Osteoblast (primary cell): ENCODE measurements around the gene PLA2G12B. TPM values are rescaled to one million over a fixed set of nuclear protein-coding genes. Genes with fewer than 3 reads are reported as not detected.
"Not testable (repeated sequence)": the region's sequence is repeated elsewhere in the genome, so short reads cannot be mapped to it uniquely, and the experiment has no call there.

ENCODE experiments used
- DNase-seq: peaks from one replicate; pipeline ENCODE4 v3.0.0; 2011; ENCODE audit warnings: low spot score, mixed read lengths; ENCODE audit not compliant: insufficient read length; ENCODE audit errors: missing footprints
- H2AFZ ChIP-seq: 2 replicates; pipeline ENCODE4 v1.6.0; 2011; ENCODE audit warnings: mild to moderate bottlenecking, low read length
- H3K27ac ChIP-seq: 2 replicates; pipeline ENCODE4 v1.5.1; 2011; ENCODE audit warnings: mild to moderate bottlenecking, low read depth, low read length, moderate library complexity
- H3K27me3 ChIP-seq: 2 replicates; pipeline ENCODE4 v1.6.0; 2012; ENCODE audit warnings: mild to moderate bottlenecking, control low read depth, inconsistent platforms, low read length, moderate library complexity; ENCODE audit not compliant: insufficient read depth
- H3K36me3 ChIP-seq: 2 replicates; pipeline ENCODE4 v1.5.1; 2011; ENCODE audit warnings: mild to moderate bottlenecking, low read length, control low read depth, moderate library complexity; ENCODE audit not compliant: insufficient read depth
- H3K4me1 ChIP-seq: 2 replicates; pipeline ENCODE4 v1.5.1; 2011; ENCODE audit warnings: mild to moderate bottlenecking, low read length, control low read depth, moderate library complexity; ENCODE audit not compliant: insufficient read depth
- H3K4me2 ChIP-seq: 2 replicates; pipeline ENCODE4 v1.6.0; 2011; ENCODE audit warnings: mild to moderate bottlenecking, low read length; ENCODE audit not compliant: insufficient read depth
- H3K4me3 ChIP-seq: fragments of 200-600 bp; sonication (generic); 3 replicates; pipeline ENCODE4 v1.5.1; 2012; ENCODE audit warnings: mild to moderate bottlenecking, low read length, inconsistent platforms; ENCODE audit not compliant: insufficient read depth
- H3K79me2 ChIP-seq: 2 replicates; pipeline ENCODE4 v1.6.0; 2012; ENCODE audit warnings: mild to moderate bottlenecking, low read length, control low read depth, inconsistent platforms; ENCODE audit not compliant: insufficient read depth
- H3K9me3 ChIP-seq: 2 replicates; pipeline ENCODE4 v1.5.1; 2011; ENCODE audit warnings: low read depth, low read length, control low read depth
- H4K20me1 ChIP-seq: 2 replicates; pipeline ENCODE4 v1.6.0; 2012; ENCODE audit warnings: mild to moderate bottlenecking, low read length, control low read depth; ENCODE audit not compliant: insufficient read depth
- CTCF ChIP-seq: IDR thresholded peaks from 2 replicates; pipeline ENCODE4 v1.5.1; 2011; ENCODE audit warnings: mild to moderate bottlenecking, low read depth, low read length, moderate library complexity; ENCODE audit errors: extremely low read depth
- total RNA-seq: library from RNA; depleted of rRNA; stranded (reverse); fragments of >200 nt; gene quantifications from 2 replicates; pipeline ENCODE4 v1.2.3, GENCODE V29; 2012

The PLA2G12B gene
- total RNA-seq, 1 donor = not detected

- Histone ChIP-seq H3K4me1 (no peaks in the 10 kb centered on the region), H3K27ac (no peak overlapping the region), H2AFZ (no peak overlapping the region), H4K20me1 (no peaks in the 10 kb centered on the region), H3K27me3 (no peaks in the 10 kb centered on the region), H3K4me2 (no peak overlapping the region), H3K36me3 (no peaks in the 10 kb centered on the region), H3K79me2 (no peaks in the 10 kb centered on the region), H3K4me3 (no peak overlapping the region), H3K9me3 (no peaks in the 10 kb centered on the region)
- no peak for TF ChIP-seq CTCF
- no peak for DNase-seq
Measured at GRCh38 chr10:72906446-72906845, 48.2 kb downstream of the PLA2G12B start.

DNA sequence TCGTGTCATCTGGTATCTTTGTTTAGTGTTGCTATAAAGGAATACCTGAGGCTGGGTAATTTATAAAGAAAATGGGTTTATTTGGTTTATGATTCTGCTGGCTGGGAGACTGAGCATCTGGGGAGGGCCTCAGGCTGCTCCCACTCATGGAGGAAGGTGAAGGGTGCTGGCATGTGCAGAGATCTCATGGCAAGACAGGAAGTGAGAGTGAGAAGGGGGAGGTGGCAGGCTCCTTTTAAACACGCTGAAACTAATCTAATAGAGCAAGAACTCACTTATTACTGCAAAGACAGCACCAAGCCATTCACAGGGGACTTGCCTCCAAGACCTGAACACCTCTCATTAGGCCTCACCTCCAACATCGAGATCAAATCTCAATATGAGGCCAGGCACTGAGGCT, 49.8 kb downstream of the PLA2G12B start:
- no peaks in the 10 kb centered on the region for H3K27me3 ChIP-seq
- H4K20me1 ChIP-seq = no peaks in the 10 kb centered on the region
- H3K9me3 ChIP-seq = no peaks in the 10 kb centered on the region
- H3K4me2 ChIP-seq = no peak overlapping the region
- H3K4me1 ChIP-seq = no peaks in the 10 kb centered on the region
- DNase-seq = peak; percentile 23
- H3K4me3 ChIP-seq = no peak overlapping the region
- H3K36me3 ChIP-seq = no peaks in the 10 kb centered on the region
- no peak for TF ChIP-seq CTCF
- H3K27ac ChIP-seq = no peak overlapping the region
- no peaks in the 10 kb centered on the region for H3K79me2 ChIP-seq
- H2AFZ ChIP-seq = no peak overlapping the region

GRCh38 chr10:72903941-72904446, 50.6 kb downstream of the PLA2G12B start:
- H4K20me1 ChIP-seq, H3K27ac ChIP-seq, H3K4me2 ChIP-seq, H3K4me1 ChIP-seq, H2AFZ ChIP-seq, H3K4me3 ChIP-seq, DNase-seq, H3K79me2 ChIP-seq, H3K36me3 ChIP-seq, H3K9me3 ChIP-seq, H3K27me3 ChIP-seq: not testable (repeated sequence)

DNA sequence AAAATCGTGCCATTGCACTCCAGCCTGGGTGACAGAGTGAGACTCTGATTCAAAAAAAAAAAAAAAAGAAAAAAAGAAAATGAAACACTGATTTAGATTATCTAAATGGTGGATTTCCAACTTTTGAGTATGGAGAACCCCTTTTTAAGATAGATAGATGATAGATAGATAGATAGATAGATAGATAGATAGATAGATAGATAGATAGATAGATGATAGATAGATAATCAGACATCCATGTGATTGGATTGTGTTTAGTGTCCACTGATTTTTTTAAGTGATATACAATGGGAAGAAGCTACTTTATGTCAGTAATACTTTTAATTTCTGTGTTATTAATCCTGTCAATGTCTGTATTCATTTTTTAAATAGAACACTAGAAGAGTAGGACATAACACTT, 55.1 kb downstream of the PLA2G12B start:
- Histone ChIP-seq H3K27ac (no peak overlapping the region), H3K9me3 (no peaks in the 10 kb centered on the region), H3K4me3 (no peak overlapping the region), H3K36me3 (no peaks in the 10 kb centered on the region), H3K27me3 (no peaks in the 10 kb centered on the region), H3K4me2 (no peak overlapping the region), H2AFZ (no peak overlapping the region), H4K20me1 (no peaks in the 10 kb centered on the region), H3K4me1 (no peaks in the 10 kb centered on the region), H3K79me2 (no peaks in the 10 kb centered on the region)
- no peak for TF ChIP-seq CTCF
- no peak for DNase-seq

DNA sequence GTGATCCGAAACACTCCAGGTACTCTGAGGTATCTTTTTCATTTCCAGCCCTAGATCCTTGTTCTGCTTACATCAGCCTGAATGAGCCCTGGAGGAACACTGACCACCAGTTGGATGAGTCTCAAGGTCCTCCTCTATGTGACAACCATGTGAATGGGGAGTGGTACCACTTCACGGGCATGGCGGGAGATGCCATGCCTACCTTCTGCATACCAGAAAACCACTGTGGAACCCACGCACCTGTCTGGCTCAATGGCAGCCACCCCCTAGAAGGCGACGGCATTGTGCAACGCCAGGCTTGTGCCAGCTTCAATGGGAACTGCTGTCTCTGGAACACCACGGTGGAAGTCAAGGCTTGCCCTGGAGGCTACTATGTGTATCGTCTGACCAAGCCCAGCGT, 56.0 kb downstream of the PLA2G12B start:
- no peak for TF ChIP-seq CTCF
- DNase-seq = peak; percentile 58

More for the DNA sequence above, 56.0 kb downstream of the PLA2G12B start:
- no peak overlapping the region for H2AFZ ChIP-seq
- H3K4me1 ChIP-seq = no peaks in the 10 kb centered on the region
- no peaks in the 10 kb centered on the region for H3K27me3 ChIP-seq
- no peaks in the 10 kb centered on the region for H3K79me2 ChIP-seq
- no peak overlapping the region for H3K4me2 ChIP-seq
- H3K27ac ChIP-seq = no peak overlapping the region
- H3K4me3 ChIP-seq = no peak overlapping the region
- no peaks in the 10 kb centered on the region for H4K20me1 ChIP-seq
- H3K9me3 ChIP-seq = no peaks in the 10 kb centered on the region
- no peaks in the 10 kb centered on the region for H3K36me3 ChIP-seq
